Left ventricle myocardium superior (tissue), 1 donor: ENCODE measurements around the gene JCAD. TPM values are rescaled to one million over a fixed set of nuclear protein-coding genes. Genes with fewer than 3 reads are reported as not detected.

ENCODE experiments used
- ATAC-seq: fragments of 200-7000 bp; cut with Tn5 transposase; one replicate; pipeline ENCODE4 v1.9.1; 2020; ENCODE audit warnings: mild to moderate bottlenecking, moderate library complexity
- DNase-seq: peaks from one replicate; pipeline ENCODE4 v3.0.0-alpha.2; 2020
- intact Hi-C: fragments of 100-400 bp; cut with micrococcal nuclease; formaldehyde crosslinking; loops from one replicate; pipeline ENCODE4 v1.11.0; 2022
- total RNA-seq: library from RNA; stranded (reverse); fragmentation: NEBNext Ultra II Directional; extraction: Animal tissue kit (Norgen Biotek cat#: 25700); gene quantifications from one replicate; pipeline ENCODE4 v1.2.1, GENCODE V29; 2021
- donor health status: DM: no; HTN: yes; CAD: no; lungs with severe emphysema.

The JCAD gene
- total RNA-seq, 1 donor from 2014 or later = 30.4 TPM

DNA sequence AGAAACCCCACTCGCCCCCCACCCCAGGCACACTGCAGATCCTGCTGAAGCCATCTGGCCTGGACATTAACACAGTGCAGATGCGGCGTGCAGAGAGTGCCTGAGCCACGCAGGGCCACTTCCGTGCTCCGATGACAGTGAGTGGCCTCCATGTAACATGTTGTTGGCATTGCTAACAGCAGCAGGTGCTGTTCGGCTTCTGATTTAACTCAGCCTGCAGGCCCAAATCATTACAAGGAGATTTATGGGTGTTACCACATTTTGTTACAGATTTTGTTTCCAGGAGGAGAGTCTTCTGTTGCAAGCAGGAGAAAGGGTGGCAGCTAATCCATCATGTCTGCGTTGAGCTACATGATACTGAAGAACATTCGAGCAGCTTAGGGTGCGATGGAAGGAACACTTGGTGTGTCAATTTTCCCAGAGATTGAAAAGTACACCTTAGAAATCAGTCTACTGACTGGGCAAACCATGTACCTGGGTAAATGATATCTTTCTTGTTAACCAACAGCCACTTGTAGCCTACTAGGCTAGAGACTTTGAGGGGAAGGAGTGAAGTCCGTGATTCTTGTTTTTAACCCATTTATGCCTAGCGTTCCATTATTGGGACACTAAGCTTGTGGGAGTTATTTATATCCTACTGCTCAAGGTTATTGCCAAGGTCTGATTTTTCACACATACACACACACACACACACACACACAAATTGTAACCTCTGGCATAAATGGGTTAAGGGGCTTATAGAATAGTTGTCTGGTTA lies 90.0 kb downstream of the JCAD start:
- intact Hi-C loops = no loop called here
- DNase-seq (no peak), ATAC-seq (no peak)

DNA sequence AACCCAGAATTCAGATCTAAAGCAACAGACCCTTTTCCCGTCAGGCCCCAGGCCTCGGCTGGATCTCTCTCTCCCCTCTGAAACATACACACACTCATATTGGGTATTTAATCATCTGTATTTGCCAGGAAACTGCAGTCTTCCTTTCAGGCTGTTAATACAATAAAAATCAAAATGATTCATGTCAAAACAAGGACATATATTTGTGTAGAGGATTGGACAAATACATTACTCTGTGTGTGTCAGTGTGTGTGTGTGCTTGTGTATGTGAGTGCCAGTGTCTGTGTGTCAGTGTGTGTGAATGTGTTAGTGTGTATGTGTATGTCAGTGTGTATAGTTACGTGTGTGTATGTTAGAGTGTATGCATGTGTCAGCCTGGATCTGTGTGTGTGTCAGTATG lies 90.8 kb downstream of the JCAD start:
- ATAC-seq (no peak), DNase-seq (no peak)
- intact Hi-C loops = no loop called here

DNA sequence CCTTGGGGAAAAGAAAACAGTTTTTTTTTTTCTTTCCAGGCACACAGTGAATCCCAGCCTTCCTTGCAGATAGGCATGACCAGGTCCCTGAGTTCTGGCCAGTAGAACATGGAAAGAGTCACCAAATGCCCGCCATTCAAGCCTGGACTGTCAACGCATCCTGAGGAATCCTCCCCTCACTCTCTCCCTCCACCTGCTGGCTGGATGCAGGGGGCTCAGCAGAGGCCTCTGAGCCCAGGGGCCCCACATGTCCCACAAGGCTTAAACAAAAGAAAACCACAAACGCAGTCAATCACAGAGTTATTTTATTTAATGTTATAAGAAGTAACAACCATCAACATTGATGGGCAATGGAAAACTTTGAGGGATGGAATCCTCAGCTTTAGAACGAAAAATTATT lies 93.1 kb downstream of the JCAD start:
- DNase-seq (no peak), ATAC-seq (no peak)
- intact Hi-C loops = no loop called here
